ENCODE data around the gene GNG2.

The GNG2 gene

GRCh38 chr14:51895375-51895774 is 35.0 kb downstream of the GNG2 start:
- DNase-seq: no peak

GRCh38 chr14:51897791-51898355 is 37.5 kb downstream of the GNG2 start:
- no peak for DNase-seq

- DNase-seq: no peak
Observed at GRCh38 chr14:51901475-51902024, 41.1 kb downstream of the GNG2 start.

- DNase-seq: peak; percentile 64
Observed at GRCh38 chr14:51905656-51906121, 45.3 kb downstream of the GNG2 start.

- DNase-seq: no peak
Observed at GRCh38 chr14:51908086-51908485, 47.7 kb downstream of the GNG2 start.

GRCh38 chr14:51912112-51912786 is 51.8 kb downstream of the GNG2 start:
- no peak for DNase-seq

- no peak for DNase-seq
Observed at GRCh38 chr14:51914310-51914709, 53.9 kb downstream of the GNG2 start.

GRCh38 chr14:51917193-51917592 is 56.8 kb downstream of the GNG2 start:
- DNase-seq: no peak

GRCh38 chr14:51921026-51921425 is 60.6 kb downstream of the GNG2 start:
- no peak for DNase-seq

- no peak for DNase-seq
Observed at GRCh38 chr14:51922624-51923023, 62.2 kb downstream of the GNG2 start.

- no peak for DNase-seq
Observed at GRCh38 chr14:51924600-51924999, 64.2 kb downstream of the GNG2 start.

- DNase-seq: no peak
Observed at GRCh38 chr14:51925980-51926379, 65.6 kb downstream of the GNG2 start.

- no peak for DNase-seq
Observed at GRCh38 chr14:51926449-51926848, 66.0 kb downstream of the GNG2 start.

GRCh38 chr14:51928568-51928967 is 68.2 kb downstream of the GNG2 start:
- DNase-seq: no peak

GRCh38 chr14:51929166-51929565 is 68.8 kb downstream of the GNG2 start:
- DNase-seq: no peak

GRCh38 chr14:51929910-51930682 is 69.7 kb downstream of the GNG2 start:
- no peak for DNase-seq

GRCh38 chr14:51931308-51931707 is 70.9 kb downstream of the GNG2 start:
- DNase-seq: no peak

GRCh38 chr14:51933191-51933590 is 72.8 kb downstream of the GNG2 start:
- DNase-seq: no peak

GRCh38 chr14:51938137-51938536 is 77.7 kb downstream of the GNG2 start:
- no peak for DNase-seq

- DNase-seq: no peak
Observed at GRCh38 chr14:51938821-51939220, 78.4 kb downstream of the GNG2 start.

GRCh38 chr14:51939226-51939625 is 78.8 kb downstream of the GNG2 start:
- DNase-seq: no peak

- DNase-seq: no peak
Observed at GRCh38 chr14:51939755-51940301, 79.4 kb downstream of the GNG2 start.

GRCh38 chr14:51942971-51943370 is 82.6 kb downstream of the GNG2 start:
- DNase-seq: no peak

All from T1000 (cell line).